HG03039 (cell line): ENCODE results near the gene CEP250.

Source experiments
- ATAC-seq: cut with Tn5 transposase; IDR thresholded peaks from one replicate; pipeline ENCODE4 v1.9.1; 2021; ENCODE audit warnings: mild to moderate bottlenecking, moderate library complexity; ENCODE audit not compliant: unreplicated experiment

Gene CEP250

GRCh38 chr20:35489717-35490116 is 34.3 kb downstream of the CEP250 start:
- no peak for ATAC-seq

DNA sequence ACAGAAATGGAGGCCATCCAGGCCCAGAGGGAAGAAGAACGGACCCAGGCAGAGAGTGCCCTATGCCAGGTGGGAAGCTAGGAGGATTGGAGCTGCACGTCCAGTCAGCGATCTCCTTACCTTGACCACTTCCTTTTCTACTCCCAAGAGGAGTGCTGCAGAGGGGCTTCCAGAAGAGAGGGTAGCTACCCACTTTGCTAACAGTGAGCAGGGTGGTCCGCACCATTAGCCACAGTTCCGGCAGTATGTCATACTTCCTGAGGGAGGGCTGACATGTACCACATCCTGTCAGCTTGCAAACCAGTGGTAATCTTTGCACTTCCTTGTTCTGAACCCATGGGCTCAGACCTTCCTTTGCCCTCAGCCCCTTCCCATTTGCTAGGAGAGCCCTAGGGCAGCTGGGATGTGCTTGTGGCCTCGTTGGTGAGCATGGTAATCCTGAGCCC is 35.4 kb downstream of the CEP250 start:
- ATAC-seq = peak; percentile 88

GRCh38 chr20:35491823-35492222 is 36.4 kb downstream of the CEP250 start:
- ATAC-seq = no peak

- ATAC-seq = no peak
These were observed 37.0 kb downstream of the CEP250 start for GRCh38 chr20:35492352-35492751.

- no peak for ATAC-seq
These were observed 41.1 kb downstream of the CEP250 start for GRCh38 chr20:35496481-35496880.

DNA sequence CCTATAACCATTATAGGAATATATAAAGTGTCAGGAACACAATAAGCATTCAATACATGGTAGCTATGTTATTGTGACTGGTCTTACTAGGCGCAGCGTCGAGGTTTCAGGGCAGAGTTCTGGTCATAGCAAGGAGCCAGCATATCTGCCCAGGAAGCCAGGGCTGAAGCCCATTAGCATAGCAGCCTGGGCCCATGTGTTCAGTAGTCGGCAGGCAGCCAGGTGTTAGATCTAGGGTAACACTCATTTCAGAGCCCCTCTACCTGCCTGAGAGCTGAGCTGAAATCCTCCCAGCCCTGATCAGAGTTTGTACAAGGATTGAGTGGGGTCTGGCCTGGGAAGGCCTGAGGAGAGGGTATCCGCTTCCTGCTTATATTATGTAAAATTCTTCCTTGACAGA is 41.9 kb downstream of the CEP250 start:
- ATAC-seq = no peak

GRCh38 chr20:35497780-35498189 is 42.4 kb downstream of the CEP250 start:
- ATAC-seq = no peak

GRCh38 chr20:35499271-35499670 is 43.9 kb downstream of the CEP250 start:
- ATAC-seq = no peak

- ATAC-seq = no peak
These were observed 47.0 kb downstream of the CEP250 start for GRCh38 chr20:35502352-35502751.

DNA sequence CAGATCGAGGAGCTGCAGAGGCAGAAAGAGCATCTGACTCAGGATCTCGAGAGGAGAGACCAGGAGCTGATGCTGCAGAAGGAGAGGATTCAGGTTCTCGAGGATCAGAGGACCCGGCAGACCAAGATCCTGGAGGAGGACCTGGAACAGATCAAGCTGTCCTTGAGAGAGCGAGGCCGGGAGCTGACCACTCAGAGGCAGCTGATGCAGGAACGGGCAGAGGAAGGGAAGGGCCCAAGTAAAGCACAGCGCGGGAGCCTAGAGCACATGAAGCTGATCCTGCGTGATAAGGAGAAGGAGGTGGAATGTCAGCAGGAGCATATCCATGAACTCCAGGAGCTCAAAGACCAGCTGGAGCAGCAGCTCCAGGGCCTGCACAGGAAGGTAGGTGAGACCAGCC is 47.9 kb downstream of the CEP250 start:
- ATAC-seq = no peak

DNA sequence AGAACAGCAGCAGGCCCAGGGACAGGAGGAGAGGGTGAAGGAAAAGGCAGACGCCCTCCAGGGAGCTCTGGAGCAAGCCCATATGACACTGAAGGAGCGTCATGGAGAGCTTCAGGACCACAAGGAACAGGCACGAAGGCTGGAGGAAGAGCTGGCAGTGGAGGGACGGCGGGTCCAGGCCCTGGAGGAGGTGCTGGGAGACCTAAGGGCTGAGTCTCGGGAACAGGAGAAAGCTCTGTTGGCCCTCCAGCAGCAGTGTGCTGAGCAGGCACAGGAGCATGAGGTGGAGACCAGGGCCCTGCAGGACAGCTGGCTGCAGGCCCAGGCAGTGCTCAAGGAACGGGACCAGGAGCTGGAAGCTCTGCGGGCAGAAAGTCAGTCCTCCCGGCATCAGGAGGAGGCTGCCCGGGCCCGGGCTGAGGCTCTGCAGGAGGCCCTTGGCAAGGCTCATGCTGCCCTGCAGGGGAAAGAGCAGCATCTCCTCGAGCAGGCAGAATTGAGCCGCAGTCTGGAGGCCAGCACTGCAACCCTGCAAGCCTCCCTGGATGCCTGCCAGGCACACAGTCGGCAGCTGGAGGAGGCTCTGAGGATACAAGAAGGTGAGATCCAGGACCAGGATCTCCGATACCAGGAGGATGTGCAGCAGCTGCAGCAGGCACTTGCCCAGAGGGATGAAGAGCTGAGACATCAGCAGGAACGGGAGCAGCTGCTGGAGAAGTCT is 48.6 kb downstream of the CEP250 start:
- ATAC-seq = no peak

DNA sequence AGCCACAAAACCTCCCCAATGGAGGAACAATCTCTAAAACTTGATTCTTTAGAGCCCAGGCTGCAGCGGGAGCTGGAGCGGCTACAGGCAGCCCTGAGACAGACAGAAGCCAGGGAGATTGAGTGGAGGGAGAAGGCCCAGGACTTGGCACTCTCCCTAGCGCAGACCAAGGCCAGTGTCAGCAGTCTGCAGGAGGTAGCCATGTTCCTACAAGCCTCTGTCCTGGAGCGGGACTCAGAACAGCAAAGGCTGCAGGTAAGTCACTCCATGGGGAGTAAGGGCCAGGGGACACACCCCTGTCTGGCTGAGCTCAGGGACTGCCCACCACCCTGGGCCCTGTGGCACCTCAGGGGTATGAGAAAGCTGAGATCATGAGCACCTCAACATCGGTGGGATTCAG is 49.4 kb downstream of the CEP250 start:
- ATAC-seq = no peak

- ATAC-seq = no peak
These were observed 50.8 kb downstream of the CEP250 start for GRCh38 chr20:35506179-35506578.

- ATAC-seq = no peak
These were observed 51.7 kb downstream of the CEP250 start for GRCh38 chr20:35506872-35507638.

- no peak for ATAC-seq
These were observed 53.3 kb downstream of the CEP250 start for GRCh38 chr20:35508493-35509218.

DNA sequence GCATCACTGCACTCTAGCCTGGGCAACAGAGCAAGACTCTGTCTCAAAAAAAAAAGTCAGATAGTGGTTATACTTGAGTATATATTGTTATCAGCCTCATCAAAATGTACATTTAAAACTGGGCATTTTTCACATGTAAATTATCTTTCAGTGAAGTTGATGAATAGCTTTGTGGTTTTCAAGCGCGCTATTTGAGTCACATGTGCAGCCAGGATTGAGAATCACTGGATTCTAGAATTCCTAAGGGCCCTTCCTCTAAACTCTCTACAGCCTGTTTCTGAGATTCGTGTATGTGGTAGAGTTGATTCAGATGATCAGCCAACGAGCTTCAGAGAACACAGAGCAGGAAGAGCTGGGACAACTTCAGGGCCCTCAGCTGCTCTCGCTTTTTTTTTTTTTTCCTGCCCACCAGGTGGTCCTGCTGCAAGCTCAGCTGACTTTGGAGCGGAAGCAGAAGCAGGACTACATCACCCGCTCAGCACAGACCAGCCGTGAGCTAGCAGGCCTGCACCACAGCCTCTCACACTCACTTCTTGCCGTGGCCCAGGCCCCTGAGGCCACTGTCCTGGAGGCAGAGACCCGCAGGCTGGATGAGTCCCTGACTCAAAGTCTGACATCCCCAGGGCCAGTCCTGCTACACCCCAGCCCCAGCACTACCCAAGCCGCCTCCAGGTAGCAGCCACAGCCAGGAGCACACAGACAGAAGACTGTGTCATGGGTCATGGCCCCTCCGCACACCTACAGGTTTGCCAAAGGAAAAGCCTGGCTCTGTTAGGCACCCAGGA is 55.7 kb downstream of the CEP250 start:
- ATAC-seq = no peak

- no peak for ATAC-seq
These were observed 56.5 kb downstream of the CEP250 start for GRCh38 chr20:35511814-35512420.

DNA sequence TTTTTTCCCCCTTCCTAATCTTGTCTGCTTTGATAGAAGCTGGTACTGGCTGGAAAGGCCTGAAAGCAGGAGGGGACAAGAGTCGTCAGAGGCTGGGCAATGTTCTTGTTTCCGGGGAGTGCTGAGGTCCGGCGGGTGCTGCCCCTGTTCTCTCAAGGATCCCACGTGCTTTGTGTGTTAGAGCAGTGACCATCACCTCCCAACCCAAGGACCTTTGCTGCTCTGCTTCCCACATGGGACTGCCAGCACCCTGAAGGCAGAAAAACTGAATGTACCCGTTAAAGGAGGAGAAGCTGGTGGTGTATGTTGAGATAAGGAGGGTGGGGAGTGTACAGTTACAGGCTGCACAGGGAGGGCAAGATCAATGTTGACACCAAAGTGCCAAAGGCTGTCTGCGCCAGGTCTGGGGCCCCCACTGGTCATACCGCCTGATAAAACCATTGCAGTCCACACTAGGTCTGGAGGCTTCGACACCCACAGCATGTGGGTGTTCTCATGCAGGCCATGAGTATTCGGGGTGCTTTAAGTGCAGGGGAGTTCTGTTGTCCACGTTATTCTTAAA is 59.1 kb downstream of the CEP250 start:
- ATAC-seq = no peak

DNA sequence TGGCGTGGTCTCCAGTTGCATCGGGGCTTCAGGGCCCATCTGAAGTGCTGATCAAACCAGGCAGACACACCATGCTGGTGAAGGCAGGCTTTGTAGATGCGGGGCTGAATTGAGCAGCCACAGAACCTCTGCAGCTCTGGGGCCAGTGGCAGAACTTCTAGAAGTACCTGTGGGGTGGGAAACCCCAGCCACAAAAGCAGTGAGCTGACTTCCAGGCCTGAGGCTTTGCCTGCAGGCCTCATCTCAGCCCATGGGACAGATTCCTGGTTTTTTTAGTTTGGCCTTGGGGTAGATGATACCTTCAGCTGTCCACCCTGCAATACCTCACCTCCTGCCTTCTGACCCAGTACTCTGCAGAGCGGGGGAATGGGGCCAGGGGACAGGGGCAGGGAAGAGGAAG is 59.9 kb downstream of the CEP250 start:
- ATAC-seq = no peak

GRCh38 chr20:35515949-35516645 is 60.7 kb downstream of the CEP250 start:
- no peak for ATAC-seq
